G401.6 (cell line): Measurements from ENCODE around the gene CISD2.
"Not testable (repeated sequence)": the region's sequence is repeated elsewhere in the genome, so short reads cannot be mapped to it uniquely, and the experiment has no call there.

ENCODE experiments used
- FAIRE-seq: peaks from 2 replicates; lab custom pipeline; 2012; peaks lifted over from hg19 to GRCh38; lab: Jason Lieb, UNC

The CISD2 gene

GRCh38 chr4:102935716-102936115, 66.9 kb downstream of the CISD2 start:
- FAIRE-seq = no peak

- not testable (repeated sequence) for FAIRE-seq
Measured at GRCh38 chr4:102938063-102938462, 69.3 kb downstream of the CISD2 start.
